Measurements from ENCODE around the gene R3HDM2. TPM values are rescaled to one million over a fixed set of nuclear protein-coding genes. Genes with fewer than 3 reads are reported as not detected.
A peak's percentile ranks its signal among the peaks of the same experiment; 100 is the strongest.

R3HDM2 gene
- total RNA-seq, 4 donors from 2014 or later: 24.2 to 47.3 (median 26.7) TPM

GRCh38 chr12:57467212-57467874 is 36.5 kb upstream of the R3HDM2 start:
- no peak for TF ChIP-seq CTCF (IDR thresholded peaks at IDR 0.05)
- no peak for ATAC-seq (ENCODE audit: low FRiP score)

GRCh38 chr12:57465747-57466505 is 35.1 kb upstream of the R3HDM2 start:
- no peak for DNase-seq (ENCODE audit: low spot score)
- no peak for TF ChIP-seq CTCF (IDR thresholded peaks at IDR 0.05)
- no peak for ATAC-seq (ENCODE audit: low FRiP score)

More at GRCh38 chr12:57467212-57467874, 36.5 kb upstream of the R3HDM2 start:
- DNase-seq (ENCODE audit: low spot score): no peak

GRCh38 chr12:57465030-57465746 is 34.3 kb upstream of the R3HDM2 start:
- no peak for TF ChIP-seq CTCF (IDR thresholded peaks at IDR 0.05)
- DNase-seq (ENCODE audit: low spot score) (no peak), ATAC-seq (ENCODE audit: low FRiP score) (no peak)

- ATAC-seq (ENCODE audit: low FRiP score) (no peak), DNase-seq (ENCODE audit: low spot score) (no peak)
- TF ChIP-seq CTCF (IDR thresholded peaks at IDR 0.05): no peak
Measured at GRCh38 chr12:57464569-57464968, 33.7 kb upstream of the R3HDM2 start.

- TF ChIP-seq CTCF (IDR thresholded peaks at IDR 0.05): no peak
- DNase-seq (ENCODE audit: low spot score): no peak
- ATAC-seq (ENCODE audit: low FRiP score): no peak
Measured at GRCh38 chr12:57462912-57463253, 32.0 kb upstream of the R3HDM2 start.

GRCh38 chr12:57462251-57462911 is 31.5 kb upstream of the R3HDM2 start:
- peak in 2 of 3 donors; percentile 49 to 81 for TF ChIP-seq CTCF (IDR thresholded peaks at IDR 0.05)
- DNase-seq (ENCODE audit: low spot score) (peak; percentile 66), ATAC-seq (ENCODE audit: low FRiP score) (peak; percentile 78)
